ENCODE data around the gene KCNE4.

The KCNE4 gene, protein sequence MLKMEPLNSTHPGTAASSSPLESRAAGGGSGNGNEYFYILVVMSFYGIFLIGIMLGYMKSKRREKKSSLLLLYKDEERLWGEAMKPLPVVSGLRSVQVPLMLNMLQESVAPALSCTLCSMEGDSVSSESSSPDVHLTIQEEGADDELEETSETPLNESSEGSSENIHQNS

DNA sequence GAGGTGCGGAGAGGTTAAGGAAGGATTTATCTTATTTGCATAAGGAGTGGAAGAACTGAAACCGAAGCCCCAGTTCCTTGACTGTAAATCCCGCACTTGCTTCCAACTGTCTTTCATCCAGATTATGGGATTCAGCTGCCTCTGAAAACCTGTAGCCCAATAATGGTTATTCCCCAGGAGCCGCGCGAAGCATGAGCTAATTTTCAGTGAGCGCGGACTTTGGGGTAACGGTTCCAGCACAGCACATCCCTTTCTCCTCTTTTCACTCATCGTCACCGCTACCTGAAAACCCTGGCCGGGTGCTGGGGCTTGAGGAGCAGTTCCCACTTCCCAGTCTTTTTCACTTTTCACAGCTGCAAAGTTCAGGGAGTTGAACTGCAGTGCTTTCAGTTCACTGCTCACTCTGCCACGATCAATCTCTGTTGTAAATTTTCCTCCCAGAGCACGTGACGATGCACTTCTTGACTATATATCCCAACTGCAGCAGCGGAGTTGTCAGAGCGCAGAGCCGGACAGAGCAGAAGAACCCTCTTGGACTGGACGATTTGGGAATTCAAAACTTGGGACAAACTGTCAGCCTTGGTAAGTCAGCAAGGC is at the start of gene KCNE4:
Gene KCNE4 (plus strand): TSS at position 498 of the 597 bp plus-strand sequence. CDS start 641 bp downstream, outside the sequence.
- no peak within 1 kb of the TSS for H3K4me3 Mint-ChIP-seq
- no peak for DNase-seq

DNA sequence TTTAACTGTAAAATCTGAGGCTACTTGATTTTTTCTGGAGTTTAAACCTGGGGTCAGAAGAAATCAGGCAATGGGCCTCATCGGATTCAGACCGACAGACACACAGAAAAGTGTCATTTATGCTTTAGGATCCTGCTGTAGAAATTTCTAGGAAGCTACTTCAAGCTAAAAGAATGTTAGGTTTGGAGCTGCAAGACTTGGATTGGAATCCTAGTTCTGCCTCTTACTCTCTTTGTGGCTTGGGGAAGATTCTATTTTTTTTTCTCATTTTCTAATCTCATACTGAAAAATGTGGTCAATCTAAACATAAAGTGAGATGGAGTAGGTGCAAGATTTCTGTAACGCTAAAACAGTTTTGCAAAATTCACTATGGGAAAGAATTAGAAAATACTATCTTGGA is 48.8 kb upstream of the KCNE4 start:
- Mint-ChIP-seq H3K4me3 (no peak overlapping the region), H3K27ac (no peak overlapping the region), H3K4me1 (ENCODE audit: low read depth) (no peaks in the 10 kb centered on the region), H3K27me3 (peaks cover 13% of the 10 kb centered on the region), H3K9me3 (no peaks in the 10 kb centered on the region), H3K36me3 (ENCODE audit: low read depth) (no peaks in the 10 kb centered on the region)
- no peak for DNase-seq

More for the DNA sequence above, at the start of gene KCNE4:
- no peak within 1 kb of the TSS for H3K27ac Mint-ChIP-seq
- H3K4me1 Mint-ChIP-seq (ENCODE audit: low read depth) = no peaks in the 10 kb centered on the region
- no peaks in the 10 kb centered on the region for H3K36me3 Mint-ChIP-seq (ENCODE audit: low read depth)
- H3K27me3 Mint-ChIP-seq = peaks cover 14% of the 10 kb centered on the region
- no peaks in the 10 kb centered on the region for H3K9me3 Mint-ChIP-seq

DNA sequence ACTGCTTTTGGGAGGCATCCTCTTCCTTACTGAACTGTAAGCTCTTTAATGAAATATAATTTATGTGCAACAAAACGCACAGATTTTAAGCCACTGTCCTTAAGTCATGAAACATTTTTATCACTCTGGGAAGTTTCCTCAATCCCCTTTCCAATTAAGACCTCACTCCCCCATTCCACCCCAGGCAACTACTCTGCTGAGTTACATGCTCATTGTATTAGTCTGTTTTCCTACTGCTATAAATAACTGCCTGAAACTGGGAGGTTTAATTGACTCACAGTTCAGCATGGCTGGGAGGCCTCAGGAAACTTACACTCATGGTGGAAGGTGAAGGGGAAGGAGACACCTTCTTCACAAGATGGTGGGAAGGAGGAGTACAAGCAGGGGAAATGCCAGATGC is 46.5 kb upstream of the KCNE4 start:
- Mint-ChIP-seq H3K27me3 (peaks cover 6% of the 10 kb centered on the region), H3K4me3 (no peak overlapping the region), H3K36me3 (ENCODE audit: low read depth) (no peaks in the 10 kb centered on the region), H3K4me1 (ENCODE audit: low read depth) (no peaks in the 10 kb centered on the region), H3K9me3 (no peaks in the 10 kb centered on the region), H3K27ac (no peak overlapping the region)
- DNase-seq = no peak

DNA sequence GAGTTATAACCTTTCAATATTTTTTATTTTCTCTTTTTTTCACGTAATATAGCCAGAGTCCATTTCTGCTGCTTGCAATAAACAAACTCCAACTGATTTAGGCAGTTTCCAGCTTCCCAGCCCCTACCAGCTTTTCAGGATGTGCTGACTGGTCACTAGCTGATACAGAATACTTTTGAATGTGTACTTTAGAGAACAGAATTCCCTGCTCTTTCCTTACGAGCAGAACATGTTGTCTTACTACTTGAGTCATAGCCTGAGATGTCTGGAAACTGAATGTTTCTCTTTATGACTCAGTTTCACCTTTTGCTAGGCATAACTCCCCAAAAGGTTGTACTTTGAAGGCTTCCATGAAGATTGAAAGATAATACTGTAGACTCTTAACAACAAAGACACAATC is 44.5 kb upstream of the KCNE4 start:
- no peak overlapping the region for H3K27ac Mint-ChIP-seq
- no peak overlapping the region for H3K4me3 Mint-ChIP-seq
- no peaks in the 10 kb centered on the region for H3K4me1 Mint-ChIP-seq (ENCODE audit: low read depth)
- H3K9me3 Mint-ChIP-seq = no peaks in the 10 kb centered on the region
- peaks cover 10% of the 10 kb centered on the region for H3K27me3 Mint-ChIP-seq
- H3K36me3 Mint-ChIP-seq (ENCODE audit: low read depth) = no peaks in the 10 kb centered on the region
- DNase-seq = no peak

DNA sequence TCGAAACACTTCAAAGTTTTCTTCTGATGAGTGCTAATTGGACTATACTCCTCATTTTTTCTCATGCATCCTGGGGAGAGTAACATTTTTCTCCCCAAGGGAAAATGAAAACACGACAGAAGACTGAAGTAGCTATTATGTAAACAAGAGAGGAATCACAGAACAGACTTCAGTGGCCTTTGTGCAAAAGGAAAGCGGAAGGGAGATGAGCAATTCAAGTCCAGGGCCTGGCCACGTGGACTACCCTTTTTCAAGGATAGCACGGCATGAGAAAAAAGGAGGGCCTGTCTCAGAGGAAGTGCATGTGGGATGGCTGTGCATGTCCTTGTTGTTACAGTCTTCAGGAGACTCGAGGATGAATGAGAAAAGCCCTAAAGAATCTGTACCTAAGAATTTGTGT is 43.8 kb upstream of the KCNE4 start:
- no peak overlapping the region for H3K27ac Mint-ChIP-seq
- H3K27me3 Mint-ChIP-seq = peaks cover 14% of the 10 kb centered on the region
- no peaks in the 10 kb centered on the region for H3K4me1 Mint-ChIP-seq (ENCODE audit: low read depth)
- H3K9me3 Mint-ChIP-seq = no peaks in the 10 kb centered on the region
- DNase-seq = no peak
- no peak overlapping the region for H3K4me3 Mint-ChIP-seq
- H3K36me3 Mint-ChIP-seq (ENCODE audit: low read depth) = no peaks in the 10 kb centered on the region

DNA sequence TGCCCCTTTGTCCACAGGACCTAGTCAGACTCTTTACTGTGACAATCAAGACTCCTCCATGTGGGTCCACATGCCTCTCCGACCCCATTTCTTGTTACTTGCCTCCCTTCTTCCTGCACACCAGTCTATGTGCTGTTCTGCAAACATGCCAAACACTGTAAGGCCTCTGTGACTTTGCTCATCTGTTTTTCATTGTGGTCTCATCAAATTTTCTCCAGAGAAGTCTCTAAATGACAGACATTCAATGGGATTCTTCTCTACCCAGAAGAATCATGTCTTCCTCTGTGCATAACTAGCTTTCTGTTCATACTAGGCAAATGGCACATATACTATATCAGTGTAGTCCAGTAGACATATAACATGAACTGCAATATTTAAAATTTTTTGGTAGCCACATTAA is 43.0 kb upstream of the KCNE4 start:
- DNase-seq = no peak
- H3K27ac Mint-ChIP-seq = no peak overlapping the region
- H3K9me3 Mint-ChIP-seq = no peaks in the 10 kb centered on the region
- H3K36me3 Mint-ChIP-seq (ENCODE audit: low read depth) = no peaks in the 10 kb centered on the region
- no peaks in the 10 kb centered on the region for H3K4me1 Mint-ChIP-seq (ENCODE audit: low read depth)
- no peak overlapping the region for H3K4me3 Mint-ChIP-seq
- peaks cover 17% of the 10 kb centered on the region for H3K27me3 Mint-ChIP-seq

DNA sequence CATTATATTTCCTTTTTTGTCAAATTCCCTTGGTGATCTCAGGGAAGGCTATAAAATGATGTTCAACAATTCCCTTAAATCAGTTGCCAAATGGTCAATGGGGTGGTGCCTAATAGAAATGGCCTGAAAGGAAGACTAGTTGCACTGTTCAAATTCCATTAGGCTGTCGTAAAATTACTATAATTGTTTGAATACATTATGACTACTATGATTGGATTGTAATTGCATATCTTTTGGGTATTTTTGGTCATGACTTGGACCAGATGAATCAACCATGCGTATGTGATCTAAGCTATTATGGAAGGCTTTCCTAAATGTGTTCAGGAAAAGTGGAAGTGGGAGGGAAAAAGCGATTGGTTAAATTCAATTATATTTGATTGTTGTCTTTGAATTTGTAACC is 41.3 kb upstream of the KCNE4 start:
- Mint-ChIP-seq H3K36me3 (ENCODE audit: low read depth) (no peaks in the 10 kb centered on the region), H3K27me3 (peaks cover 15% of the 10 kb centered on the region), H3K4me1 (ENCODE audit: low read depth) (no peaks in the 10 kb centered on the region), H3K9me3 (no peaks in the 10 kb centered on the region), H3K4me3 (no peak overlapping the region), H3K27ac (no peak overlapping the region)
- no peak for DNase-seq

DNA sequence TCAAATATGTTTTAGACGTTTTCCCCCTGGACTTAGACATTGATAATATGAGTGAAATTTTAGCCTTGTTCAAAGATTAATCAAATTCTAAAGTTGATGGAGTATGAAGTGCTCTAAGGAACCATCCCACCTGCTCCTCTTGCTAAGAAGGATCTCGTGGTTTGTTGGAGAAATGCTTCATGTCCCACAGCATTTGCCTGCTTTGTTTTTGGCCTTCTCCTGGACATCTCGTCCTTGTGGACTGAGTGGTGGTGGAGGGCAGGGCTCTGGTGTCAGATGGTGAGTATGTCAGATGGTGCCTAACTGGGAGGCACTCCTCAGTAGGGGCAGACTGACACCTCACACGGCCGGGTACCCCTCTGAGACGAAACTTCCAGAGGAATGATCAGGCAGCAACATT is 39.7 kb upstream of the KCNE4 start:
- Mint-ChIP-seq H3K27ac (no peak overlapping the region), H3K9me3 (peaks cover 2% of the 10 kb centered on the region)
- no peak for DNase-seq

DNA sequence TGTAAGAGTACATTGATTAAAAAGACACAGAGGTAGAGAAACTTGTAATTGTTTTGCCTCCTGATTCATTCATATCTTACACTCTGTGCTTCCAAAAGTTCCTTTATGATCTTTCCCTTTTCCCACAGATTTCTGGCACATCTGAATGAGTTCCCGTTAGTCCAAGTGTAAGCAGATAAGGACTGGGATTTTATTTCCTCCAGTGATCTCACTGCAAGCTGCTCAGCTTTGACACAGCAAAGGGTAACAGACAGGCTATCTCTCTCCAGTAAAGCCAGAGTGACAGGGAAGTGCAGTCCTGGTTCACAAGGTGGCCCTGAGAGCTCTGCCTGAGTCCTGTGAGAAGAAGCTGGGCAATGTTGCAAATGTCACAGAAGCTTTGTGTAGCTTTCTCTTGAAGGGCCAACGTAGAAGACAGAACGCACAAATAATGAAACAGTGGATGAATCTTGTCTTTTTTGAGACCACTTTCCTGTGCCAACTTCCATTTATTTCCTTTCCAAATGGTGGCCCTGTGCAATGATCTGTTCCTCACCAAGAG is 32.5 kb upstream of the KCNE4 start:
- Mint-ChIP-seq H3K36me3 (ENCODE audit: low read depth) (no peaks in the 10 kb centered on the region), H3K9me3 (peaks cover 2% of the 10 kb centered on the region), H3K4me3 (no peak overlapping the region), H3K27me3 (no peaks in the 10 kb centered on the region), H3K4me1 (ENCODE audit: low read depth) (no peaks in the 10 kb centered on the region), H3K27ac (no peak overlapping the region)
- no peak for DNase-seq

More for the DNA sequence above, 39.7 kb upstream of the KCNE4 start:
- Mint-ChIP-seq H3K4me1 (ENCODE audit: low read depth) (no peaks in the 10 kb centered on the region), H3K4me3 (no peak overlapping the region), H3K36me3 (ENCODE audit: low read depth) (no peaks in the 10 kb centered on the region), H3K27me3 (peaks cover 15% of the 10 kb centered on the region)

DNA sequence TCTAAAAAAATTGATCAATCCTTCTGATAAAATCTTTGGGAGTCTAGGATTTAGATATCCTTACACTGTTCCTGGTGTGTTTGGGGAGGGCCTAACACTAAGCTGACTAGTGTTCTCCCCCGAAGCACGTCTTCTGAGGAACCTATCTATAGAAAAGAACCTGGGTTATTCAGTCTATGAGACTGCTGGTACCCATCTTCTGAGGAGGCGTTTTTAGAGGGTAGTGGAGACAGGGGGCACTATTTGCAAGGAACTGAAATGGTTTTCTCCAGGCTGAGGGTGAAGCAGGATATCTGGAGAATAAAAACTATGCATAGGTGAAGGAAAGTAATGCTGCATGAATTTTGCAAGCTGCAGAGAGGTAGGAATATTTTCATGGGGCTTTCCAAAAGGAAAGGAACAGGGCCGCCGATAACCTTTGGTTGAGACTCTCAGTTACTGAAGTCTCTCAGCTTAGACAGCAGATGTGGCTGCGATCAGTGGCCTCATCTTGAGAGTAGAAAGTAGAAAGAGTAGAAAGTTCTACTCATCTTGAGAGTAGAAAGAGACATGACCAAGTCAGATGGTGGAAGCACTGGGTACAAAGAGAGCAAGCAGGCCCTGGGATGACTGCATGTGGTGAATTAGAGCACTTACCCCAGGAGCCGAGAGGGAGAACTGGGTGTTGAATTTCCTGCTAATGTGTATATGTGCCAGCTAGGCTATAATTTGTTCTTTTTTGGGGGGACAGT is 31.8 kb upstream of the KCNE4 start:
- H3K4me3 Mint-ChIP-seq = no peak overlapping the region
- H3K27me3 Mint-ChIP-seq = no peaks in the 10 kb centered on the region
- H3K36me3 Mint-ChIP-seq (ENCODE audit: low read depth) = no peaks in the 10 kb centered on the region
- DNase-seq = no peak
- H3K4me1 Mint-ChIP-seq (ENCODE audit: low read depth) = no peaks in the 10 kb centered on the region
- peaks cover 2% of the 10 kb centered on the region for H3K9me3 Mint-ChIP-seq
- H3K27ac Mint-ChIP-seq = no peak overlapping the region

DNA sequence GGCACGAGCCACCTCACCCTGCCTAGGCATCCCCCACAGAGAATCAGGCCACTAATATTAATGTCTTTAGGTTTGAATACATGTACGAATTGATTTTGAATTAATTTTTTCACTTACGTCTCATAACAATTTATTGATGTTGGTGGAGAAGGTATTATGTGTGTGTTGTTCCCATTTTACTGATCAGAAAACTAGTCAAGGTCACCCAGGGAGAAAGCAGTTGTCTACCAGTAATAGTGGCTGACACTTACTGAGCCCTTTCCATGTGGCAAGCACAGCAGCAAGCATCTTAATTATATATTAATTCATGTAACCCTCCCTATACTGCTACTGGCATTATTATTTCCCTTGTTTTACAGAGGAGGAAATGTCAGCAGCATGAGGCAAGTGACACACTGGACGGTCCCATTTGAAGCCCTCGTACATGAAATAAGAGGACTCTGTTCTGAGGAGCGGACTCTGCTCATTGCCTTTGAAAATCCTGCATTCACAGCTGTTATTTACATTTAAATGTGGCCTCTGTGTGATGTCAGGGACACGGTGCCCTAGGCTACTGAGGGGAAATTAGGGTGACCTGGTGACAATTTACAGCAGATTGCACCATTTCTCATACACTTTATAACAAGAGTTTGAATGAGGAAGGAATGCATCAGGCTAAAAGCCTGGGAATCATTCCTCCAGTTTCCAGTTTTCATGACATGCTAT is 30.9 kb upstream of the KCNE4 start:
- H3K27ac Mint-ChIP-seq = no peak overlapping the region
- no peak for DNase-seq
- H3K4me1 Mint-ChIP-seq (ENCODE audit: low read depth) = no peaks in the 10 kb centered on the region
- no peaks in the 10 kb centered on the region for H3K36me3 Mint-ChIP-seq (ENCODE audit: low read depth)
- no peaks in the 10 kb centered on the region for H3K27me3 Mint-ChIP-seq
- H3K4me3 Mint-ChIP-seq = no peak overlapping the region
- H3K9me3 Mint-ChIP-seq = peaks cover under 1% of the 10 kb centered on the region

DNA sequence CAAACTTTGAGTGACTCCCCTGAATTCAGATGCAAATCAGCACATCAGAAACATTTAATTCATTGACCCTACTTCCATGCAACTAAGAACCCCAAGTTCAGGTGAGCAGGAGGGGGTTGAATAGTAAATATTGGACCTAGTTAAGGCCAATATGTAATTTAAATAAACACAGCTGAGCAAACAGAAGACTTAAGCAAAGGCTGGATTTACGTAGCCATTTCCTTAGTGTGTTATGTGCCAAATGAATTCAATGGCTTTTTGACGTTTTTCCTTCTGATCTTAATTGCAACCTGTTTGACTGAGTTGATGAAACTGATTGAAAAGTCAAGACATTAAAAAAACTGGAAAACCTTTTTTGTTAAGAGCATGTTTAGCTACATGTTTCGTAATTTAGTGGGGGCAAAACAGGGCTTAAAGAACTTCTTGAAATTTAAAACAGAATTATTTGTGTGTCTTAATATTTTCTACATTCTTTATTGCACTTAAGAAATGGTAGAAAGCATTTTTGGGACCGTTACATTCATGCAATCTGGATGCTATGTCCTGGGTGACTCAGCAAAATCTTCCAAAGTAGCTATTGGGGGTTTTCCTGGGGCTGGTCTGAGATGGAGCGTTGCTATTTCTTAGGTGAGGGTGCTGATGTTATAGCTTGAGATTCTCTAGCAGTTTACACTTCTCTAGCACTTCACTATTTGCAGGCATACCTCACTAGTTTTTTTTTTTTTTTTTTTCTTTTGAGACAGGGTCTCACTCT is 25.5 kb upstream of the KCNE4 start:
- H3K27ac Mint-ChIP-seq = no peak overlapping the region
- no peak for DNase-seq
- no peaks in the 10 kb centered on the region for H3K27me3 Mint-ChIP-seq
- no peak overlapping the region for H3K4me3 Mint-ChIP-seq
- no peaks in the 10 kb centered on the region for H3K36me3 Mint-ChIP-seq (ENCODE audit: low read depth)
- H3K4me1 Mint-ChIP-seq (ENCODE audit: low read depth) = no peaks in the 10 kb centered on the region
- no peaks in the 10 kb centered on the region for H3K9me3 Mint-ChIP-seq

DNA sequence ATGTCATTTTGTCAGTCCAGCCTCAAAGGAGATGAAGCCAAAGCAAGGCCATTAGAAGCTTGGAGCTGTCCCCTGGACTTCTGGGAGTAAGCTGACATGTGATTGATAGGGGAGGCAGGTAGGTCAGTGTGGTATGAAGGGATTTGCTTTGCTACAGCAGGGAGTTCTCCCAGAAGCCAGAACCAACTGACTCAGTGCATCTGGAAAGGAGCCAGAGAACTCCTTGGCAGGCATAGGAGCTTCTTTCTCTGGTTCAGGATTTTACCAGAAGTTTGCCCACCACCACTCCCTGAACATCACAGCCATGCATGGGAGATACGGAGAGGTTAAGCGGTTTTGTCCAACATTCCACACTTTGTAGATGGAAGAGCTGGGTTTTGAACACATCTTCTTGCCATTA is 24.5 kb upstream of the KCNE4 start:
- Mint-ChIP-seq H3K9me3 (peaks cover 8% of the 10 kb centered on the region), H3K27ac (no peak overlapping the region), H3K4me3 (no peak overlapping the region), H3K4me1 (ENCODE audit: low read depth) (no peaks in the 10 kb centered on the region), H3K36me3 (ENCODE audit: low read depth) (no peaks in the 10 kb centered on the region), H3K27me3 (no peaks in the 10 kb centered on the region)
- DNase-seq = no peak

DNA sequence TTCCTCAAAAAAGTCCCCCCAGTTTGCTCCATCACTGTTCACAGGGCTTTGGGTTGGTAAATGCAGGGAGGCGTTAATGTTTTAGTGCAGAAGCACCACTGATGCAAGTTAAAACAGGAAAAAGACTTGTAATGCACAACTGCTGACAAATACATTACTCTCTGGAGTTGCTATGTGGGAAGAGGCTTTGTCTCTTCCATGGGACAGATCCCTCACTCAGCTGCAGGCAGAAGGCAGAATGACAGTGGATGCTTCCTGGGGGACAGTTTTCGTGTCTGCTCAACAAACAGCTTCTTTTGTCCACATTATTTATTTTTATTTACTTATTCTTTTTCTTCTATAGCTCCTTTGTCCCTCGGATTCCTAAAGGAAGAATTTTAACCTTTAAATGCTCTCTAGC is 22.7 kb upstream of the KCNE4 start:
- Mint-ChIP-seq H3K27me3 (no peaks in the 10 kb centered on the region), H3K9me3 (peaks cover 11% of the 10 kb centered on the region), H3K4me3 (no peak overlapping the region), H3K36me3 (ENCODE audit: low read depth) (no peaks in the 10 kb centered on the region), H3K27ac (no peak overlapping the region), H3K4me1 (ENCODE audit: low read depth) (no peaks in the 10 kb centered on the region)
- no peak for DNase-seq
